HG03432 (cell line): ENCODE measurements around the gene IL4R.

ENCODE experiments used
- ATAC-seq: cut with Tn5 transposase; IDR thresholded peaks from one replicate; pipeline ENCODE4 v1.9.1; 2021; ENCODE audit warnings: mild to moderate bottlenecking, moderate library complexity; ENCODE audit not compliant: unreplicated experiment

IL4R gene

GRCh38 chr16:27353853-27354252, 40.1 kb downstream of the IL4R start:
- ATAC-seq, result no peak

GRCh38 chr16:27355610-27356009, 41.8 kb downstream of the IL4R start:
- ATAC-seq, result no peak

- no peak for ATAC-seq
Measured at GRCh38 chr16:27356794-27357193, 43.0 kb downstream of the IL4R start.

GRCh38 chr16:27359051-27359450, 45.3 kb downstream of the IL4R start:
- no peak for ATAC-seq

- no peak for ATAC-seq
Measured at GRCh38 chr16:27359615-27360014, 45.8 kb downstream of the IL4R start.

GRCh38 chr16:27361987-27362386, 48.2 kb downstream of the IL4R start:
- no peak for ATAC-seq

- ATAC-seq, result no peak
Measured at GRCh38 chr16:27362570-27363245, 48.9 kb downstream of the IL4R start.

- no peak for ATAC-seq
Measured at GRCh38 chr16:27363246-27363632, 49.5 kb downstream of the IL4R start.

GRCh38 chr16:27363797-27364196, 50.0 kb downstream of the IL4R start:
- ATAC-seq, result no peak

GRCh38 chr16:27364493-27365141, 50.8 kb downstream of the IL4R start:
- no peak for ATAC-seq

- ATAC-seq, result no peak
Measured at GRCh38 chr16:27365142-27366089, 51.6 kb downstream of the IL4R start.

GRCh38 chr16:27366687-27367460, 53.1 kb downstream of the IL4R start:
- ATAC-seq, result peak; percentile 23

GRCh38 chr16:27367461-27368357, 53.9 kb downstream of the IL4R start:
- peak; percentile 75 for ATAC-seq

GRCh38 chr16:27368358-27368722, 54.6 kb downstream of the IL4R start:
- ATAC-seq, result no peak

GRCh38 chr16:27369806-27370205, 56.0 kb downstream of the IL4R start:
- ATAC-seq, result no peak

- ATAC-seq, result no peak
Measured at GRCh38 chr16:27370318-27370717, 56.5 kb downstream of the IL4R start.

GRCh38 chr16:27373312-27373711, 59.5 kb downstream of the IL4R start:
- no peak for ATAC-seq

- ATAC-seq, result peak; percentile 42
Measured at GRCh38 chr16:27374221-27374803, 60.5 kb downstream of the IL4R start.

GRCh38 chr16:27374804-27375425, 61.1 kb downstream of the IL4R start:
- peak; percentile 64 for ATAC-seq
